Stomach (tissue), 4 donors: ENCODE data around the gene SRF.

Experiments
- EP300 ChIP-seq: sonication (generic); formaldehyde crosslinking; IDR thresholded peaks from one replicate; pipeline ENCODE4 v1.6.1; 2017; ENCODE audit warnings: antibody characterized with exemption
- POLR2A ChIP-seq, 4 donors: fragments of 450-650 bp; IDR thresholded peaks; one replicate each; pipeline ENCODE4 v1.6.1; 2016; ENCODE audit warnings: antibody characterized with exemption in 4 of 4, control low read depth in 2 of 4, mild to moderate bottlenecking in 1 of 4, moderate library complexity in 1 of 4
- POLR2AphosphoS5 ChIP-seq, 3 donors: sonication (generic); formaldehyde crosslinking; IDR thresholded peaks; one replicate each; pipeline ENCODE4 v1.6.1; 2016; ENCODE audit warnings: antibody characterized with exemption in 3 of 3
- TF ChIP-seq, protein P1 (sequence below), 7 experiments: fragments of 450-650 bp in 4 of 7; fragments of 200-600 bp in 3 of 7; sonication (generic) in 3 of 7; IDR thresholded peaks; one replicate each; pipeline ENCODE4 v1.5.1; 2016 to 2019; ENCODE audit warnings: antibody characterized with exemption in 7 of 7, control low read depth in 2 of 7, mild to moderate bottlenecking in 1 of 7

DNA sequence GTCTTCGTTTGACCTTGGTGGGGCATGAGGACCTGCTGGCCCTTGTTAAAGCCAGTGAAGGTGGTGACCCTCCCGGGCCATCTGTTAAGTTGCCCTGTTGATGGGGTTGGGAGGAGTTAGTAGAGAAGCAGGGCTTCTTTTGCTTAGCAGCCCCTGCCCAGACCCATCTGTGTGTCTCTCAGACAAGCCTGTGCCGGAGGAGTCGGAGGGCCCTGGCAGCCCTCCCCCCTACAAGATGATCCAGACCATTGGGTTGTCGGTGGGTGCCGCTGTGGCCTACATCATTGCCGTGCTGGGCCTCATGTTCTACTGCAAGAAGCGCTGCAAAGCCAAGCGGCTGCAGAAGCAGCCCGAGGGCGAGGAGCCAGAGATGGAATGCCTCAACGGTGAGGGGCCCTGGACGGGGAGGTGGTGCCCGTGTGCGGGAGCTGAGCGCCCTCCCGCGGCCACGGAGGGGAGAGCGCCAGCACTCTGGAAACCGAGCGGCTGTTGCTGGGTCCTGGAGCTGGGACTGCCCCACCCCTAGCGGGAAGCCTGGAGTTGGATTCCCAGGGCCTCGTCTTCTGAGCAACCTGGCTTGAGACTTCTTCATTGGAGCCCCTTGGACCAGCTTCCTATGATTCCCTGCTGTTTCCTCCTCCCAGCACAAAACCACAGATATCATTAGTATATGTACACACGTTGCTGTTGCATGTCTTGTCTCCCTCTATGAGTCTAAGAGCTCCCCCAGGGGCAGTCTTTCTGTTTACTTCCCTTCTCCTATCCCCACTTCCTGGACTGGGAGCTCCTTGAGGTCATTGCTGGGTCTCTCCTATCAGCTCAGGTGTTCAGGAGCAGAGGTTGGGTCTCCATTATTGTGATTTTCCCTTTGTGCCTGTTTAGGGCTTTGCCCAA lies 27.6 kb upstream of the SRF start:
- TF ChIP-seq, protein P1, sequence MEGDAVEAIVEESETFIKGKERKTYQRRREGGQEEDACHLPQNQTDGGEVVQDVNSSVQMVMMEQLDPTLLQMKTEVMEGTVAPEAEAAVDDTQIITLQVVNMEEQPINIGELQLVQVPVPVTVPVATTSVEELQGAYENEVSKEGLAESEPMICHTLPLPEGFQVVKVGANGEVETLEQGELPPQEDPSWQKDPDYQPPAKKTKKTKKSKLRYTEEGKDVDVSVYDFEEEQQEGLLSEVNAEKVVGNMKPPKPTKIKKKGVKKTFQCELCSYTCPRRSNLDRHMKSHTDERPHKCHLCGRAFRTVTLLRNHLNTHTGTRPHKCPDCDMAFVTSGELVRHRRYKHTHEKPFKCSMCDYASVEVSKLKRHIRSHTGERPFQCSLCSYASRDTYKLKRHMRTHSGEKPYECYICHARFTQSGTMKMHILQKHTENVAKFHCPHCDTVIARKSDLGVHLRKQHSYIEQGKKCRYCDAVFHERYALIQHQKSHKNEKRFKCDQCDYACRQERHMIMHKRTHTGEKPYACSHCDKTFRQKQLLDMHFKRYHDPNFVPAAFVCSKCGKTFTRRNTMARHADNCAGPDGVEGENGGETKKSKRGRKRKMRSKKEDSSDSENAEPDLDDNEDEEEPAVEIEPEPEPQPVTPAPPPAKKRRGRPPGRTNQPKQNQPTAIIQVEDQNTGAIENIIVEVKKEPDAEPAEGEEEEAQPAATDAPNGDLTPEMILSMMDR (IDR thresholded peaks at IDR 0.05) = peak in 5 of 7 experiments; percentile 91 to 96 (median 94)
- peak in 1 of 3 donors; percentile 80 for TF ChIP-seq POLR2AphosphoS5 (IDR thresholded peaks at IDR 0.05)
- TF ChIP-seq EP300 = no peak
- TF ChIP-seq POLR2A (IDR thresholded peaks at IDR 0.05) = no peak
